BJ (cell line): Measurements from ENCODE around the gene BCL7B. TPM values are rescaled to one million over a fixed set of nuclear protein-coding genes. Genes with fewer than 3 reads are reported as not detected.
"Not testable (repeated sequence)": the region's sequence is repeated elsewhere in the genome, so short reads cannot be mapped to it uniquely, and the experiment has no call there.

ENCODE experiments used
- CTCF ChIA-PET: fragments of 350-600 bp; formaldehyde crosslinking; extraction: SDS; loops from one replicate; lab custom pipeline; 2021; ENCODE audit warnings: antibody characterized with exemption, inconsistent platforms; lab: Yijun Ruan, JAX
- POLR2A ChIA-PET: fragments of 300-600 bp; sonication (Branson Sonifier 250); formaldehyde crosslinking; extraction: SDS; loops from one replicate; lab custom pipeline; 2021; ENCODE audit warnings: antibody characterized with exemption; lab: Charles Lee
- DNase-seq: peaks from one replicate; pipeline ENCODE4 v3.0.0-alpha.2; 2011; ENCODE audit warnings: low read depth
- H3K27me3 ChIP-seq: 2 replicates; pipeline ENCODE4 v1.6.0; 2011; ENCODE audit warnings: low read length; ENCODE audit not compliant: control insufficient read depth, insufficient read depth
- H3K36me3 ChIP-seq: 2 replicates; pipeline ENCODE4 v1.5.1; 2011; ENCODE audit warnings: low read length; ENCODE audit not compliant: control insufficient read depth, insufficient read depth
- H3K4me3 ChIP-seq: 2 replicates; pipeline ENCODE4 v1.5.1; 2011; ENCODE audit warnings: low read depth, mild to moderate bottlenecking, control low read depth, low read length
- CTCF ChIP-seq: IDR thresholded peaks from 2 replicates; pipeline ENCODE4 v1.5.1; 2011; ENCODE audit warnings: low read depth, mild to moderate bottlenecking, control low read depth, inconsistent platforms, low read length, moderate library complexity; ENCODE audit not compliant: insufficient read depth
- polyA plus RNA-seq: library from polyadenylated mRNA; depleted of rRNA; stranded (reverse); fragments of >200 nt; gene quantifications from 2 replicates; pipeline ENCODE4 v1.2.3, GENCODE V29; 2011

BCL7B gene
- polyA plus RNA-seq, 1 experiment, result 89.6 TPM

- Histone ChIP-seq H3K27me3 (no peaks in the 10 kb centered on the region), H3K36me3 (peaks cover 7% of the 10 kb centered on the region), H3K4me3 (no peak overlapping the region)
- ChIA-PET CTCF (no interaction called here), POLR2A (no interaction called here)
- TF ChIP-seq CTCF, result no peak
- no peak for DNase-seq
Measured at GRCh38 chr7:73555411-73555982, 2.0 kb downstream of the BCL7B start.

GRCh38 chr7:73550093-73550492 is 7.4 kb downstream of the BCL7B start:
- H3K4me3 ChIP-seq, POLR2A ChIA-PET, DNase-seq, H3K27me3 ChIP-seq, CTCF ChIA-PET: not testable (repeated sequence)
- H3K36me3 ChIP-seq, result peaks cover 12% of the 10 kb centered on the region

GRCh38 chr7:73549176-73549575 is 8.3 kb downstream of the BCL7B start:
- Histone ChIP-seq H3K4me3 (no peak overlapping the region), H3K36me3 (peaks cover 10% of the 10 kb centered on the region), H3K27me3 (no peaks in the 10 kb centered on the region)
- TF ChIP-seq CTCF, result no peak
- ChIA-PET CTCF (no interaction called here), POLR2A (no interaction called here)
- DNase-seq, result no peak

GRCh38 chr7:73547841-73548240 is 9.6 kb downstream of the BCL7B start:
- CTCF ChIA-PET, result interaction anchor here (1.0 to 1.4 kb wide), 2 partner anchors 20 to 59 kb away, joined by 3 to 6 read pairs; no protein-coding TSS in a partner anchor
- H3K4me3 ChIP-seq, result no peak overlapping the region
- no peaks in the 10 kb centered on the region for H3K27me3 ChIP-seq
- peaks cover 15% of the 10 kb centered on the region for H3K36me3 ChIP-seq
- no peak for DNase-seq
- POLR2A ChIA-PET, result no interaction called here
- TF ChIP-seq CTCF, result no peak

GRCh38 chr7:73544678-73545077 is 12.8 kb downstream of the BCL7B start:
- Histone ChIP-seq H3K36me3 (peaks cover 17% of the 10 kb centered on the region), H3K4me3 (no peak overlapping the region), H3K27me3 (no peaks in the 10 kb centered on the region)
- no peak for DNase-seq
- POLR2A ChIA-PET, result no interaction called here
- no peak for TF ChIP-seq CTCF
- CTCF ChIA-PET, result no interaction called here

- Histone ChIP-seq H3K27me3 (no peaks in the 10 kb centered on the region), H3K36me3 (peaks cover 25% of the 10 kb centered on the region), H3K4me3 (no peak overlapping the region)
- TF ChIP-seq CTCF, result no peak
- POLR2A ChIA-PET, result no interaction called here
- CTCF ChIA-PET, result no interaction called here
- no peak for DNase-seq
Measured at GRCh38 chr7:73541722-73542121, 15.8 kb downstream of the BCL7B start.
